ENCODE results near the gene FOSL1.
"Not testable (repeated sequence)": the region's sequence is repeated elsewhere in the genome, so short reads cannot be mapped to it uniquely, and the experiment has no call there.

The FOSL1 gene

GRCh38 chr11:65892661-65893317 is 7.4 kb downstream of the FOSL1 start:
- ATAC-seq (no peak), DNase-seq (ENCODE audit: low spot score in 2 of 2) (no peak)
- peak overlapping the region; percentile 78 for H3K4me3 Mint-ChIP-seq
- no peaks in the 10 kb centered on the region for H3K9me3 Mint-ChIP-seq
- H3K36me3 Mint-ChIP-seq = peaks cover 97% of the 10 kb centered on the region
- H3K27ac Mint-ChIP-seq = peak overlapping the region; percentile 82
- H3K4me1 Mint-ChIP-seq = peaks cover 80% of the 10 kb centered on the region

GRCh38 chr11:65892137-65892540 is 8.0 kb downstream of the FOSL1 start:
- Mint-ChIP-seq H3K27ac (peak overlapping the region; percentile 82), H3K4me1 (peaks cover 81% of the 10 kb centered on the region), H3K4me3 (peak overlapping the region; percentile 78), H3K36me3 (peaks cover 97% of the 10 kb centered on the region)
- not testable (repeated sequence) for H3K9me3 Mint-ChIP-seq; DNase-seq (ENCODE audit: low spot score in 2 of 2); ATAC-seq

- DNase-seq (ENCODE audit: low spot score in 2 of 2) (peak in 1 of 2 donors; percentile 71), ATAC-seq (no peak)
- Mint-ChIP-seq H3K9me3 (no peaks in the 10 kb centered on the region), H3K4me3 (peak overlapping the region; percentile 78), H3K36me3 (peaks cover 97% of the 10 kb centered on the region), H3K4me1 (peaks cover 81% of the 10 kb centered on the region), H3K27ac (peak overlapping the region; percentile 82)
Observed at GRCh38 chr11:65891219-65892136, 8.7 kb downstream of the FOSL1 start.

DNA sequence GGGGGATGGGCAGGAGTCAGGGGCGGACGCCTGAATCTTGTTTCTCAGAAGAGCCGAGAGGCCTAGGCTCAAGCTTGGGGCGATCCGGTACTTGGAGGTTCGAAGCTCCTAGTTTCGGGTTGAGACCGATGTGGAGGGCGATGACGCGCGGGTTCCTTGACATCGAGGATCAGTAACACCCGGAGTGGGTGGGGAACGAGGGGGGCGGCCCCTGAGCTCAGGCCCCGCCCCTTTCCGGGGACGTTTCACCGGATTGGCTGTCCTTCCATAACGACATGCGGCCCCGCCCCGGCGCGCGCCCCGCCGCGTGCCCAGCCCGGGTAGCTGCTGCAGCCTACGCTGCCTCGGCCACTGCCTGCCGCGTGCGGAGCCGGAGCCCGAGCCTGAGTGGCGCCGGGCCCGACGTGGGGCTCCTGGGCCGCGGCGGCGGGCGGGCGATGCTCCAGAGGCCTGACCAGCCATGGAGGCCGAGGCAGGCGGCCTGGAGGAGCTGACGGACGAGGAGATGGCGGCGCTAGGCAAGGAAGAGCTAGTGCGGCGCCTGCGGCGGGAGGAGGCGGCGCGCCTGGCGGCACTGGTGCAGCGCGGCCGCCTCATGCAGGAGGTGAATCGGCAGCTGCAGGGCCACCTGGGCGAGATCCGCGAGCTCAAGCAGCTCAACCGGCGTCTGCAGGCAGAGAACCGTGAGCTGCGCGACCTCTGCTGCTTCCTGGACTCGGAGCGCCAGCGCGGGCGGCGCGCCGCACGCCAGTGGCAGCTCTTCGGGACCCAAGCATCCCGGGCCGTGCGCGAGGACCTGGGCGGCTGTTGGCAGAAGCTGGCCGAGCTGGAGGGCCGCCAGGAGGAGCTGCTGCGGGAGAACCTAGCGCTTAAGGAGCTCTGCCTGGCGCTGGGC is 9.6 kb downstream of the FOSL1 start, which contains the start of gene CCDC85B:
CCDC85B (plus strand) TSS at position 350 of the 895 bp plus-strand sequence; CDS start at position 461, 111 bp downstream.
- H3K27ac Mint-ChIP-seq = peak within 1 kb of the TSS; percentile 82
- peak; percentile 76 for ATAC-seq
- no peaks in the 10 kb centered on the region for H3K9me3 Mint-ChIP-seq
- peaks cover 97% of the 10 kb centered on the region for H3K36me3 Mint-ChIP-seq
- peak; percentile 96 to 99 for DNase-seq (ENCODE audit: low spot score in 2 of 2)
- peak within 1 kb of the TSS; percentile 78 for H3K4me3 Mint-ChIP-seq
- H3K4me1 Mint-ChIP-seq = peaks cover 75% of the 10 kb centered on the region

- Mint-ChIP-seq H3K36me3 (peaks cover 97% of the 10 kb centered on the region), H3K27ac (peak within 1 kb of the TSS; percentile 82), H3K9me3 (no peaks in the 10 kb centered on the region), H3K4me3 (peak within 1 kb of the TSS; percentile 78), H3K4me1 (peaks cover 69% of the 10 kb centered on the region)
- DNase-seq (ENCODE audit: low spot score in 2 of 2) (peak; percentile 91 to 98), ATAC-seq (peak; percentile 79)
Observed at GRCh38 chr11:65888163-65888814, 11.9 kb downstream of the FOSL1 start, which contains the start of gene FIBP. Gene FIBP (minus strand): TSS chr11:65888471. CDS start chr11:65888418, 53 bp downstream.

- H3K4me1 Mint-ChIP-seq = peaks cover 64% of the 10 kb centered on the region
- ATAC-seq = no peak
- H3K36me3 Mint-ChIP-seq = peaks cover 97% of the 10 kb centered on the region
- no peaks in the 10 kb centered on the region for H3K9me3 Mint-ChIP-seq
- no peak for DNase-seq (ENCODE audit: low spot score in 2 of 2)
- H3K4me3 Mint-ChIP-seq = peak overlapping the region; percentile 78
- peak overlapping the region; percentile 82 for H3K27ac Mint-ChIP-seq
Observed at GRCh38 chr11:65887723-65888162, 12.4 kb downstream of the FOSL1 start.

- no peak for ATAC-seq
- Mint-ChIP-seq H3K9me3 (no peaks in the 10 kb centered on the region), H3K27ac (peak overlapping the region; percentile 82), H3K4me1 (peaks cover 57% of the 10 kb centered on the region), H3K4me3 (peak overlapping the region; percentile 78), H3K36me3 (peaks cover 97% of the 10 kb centered on the region)
- DNase-seq (ENCODE audit: low spot score in 2 of 2) = no peak
Observed at GRCh38 chr11:65886826-65887722, 13.1 kb downstream of the FOSL1 start.

DNA sequence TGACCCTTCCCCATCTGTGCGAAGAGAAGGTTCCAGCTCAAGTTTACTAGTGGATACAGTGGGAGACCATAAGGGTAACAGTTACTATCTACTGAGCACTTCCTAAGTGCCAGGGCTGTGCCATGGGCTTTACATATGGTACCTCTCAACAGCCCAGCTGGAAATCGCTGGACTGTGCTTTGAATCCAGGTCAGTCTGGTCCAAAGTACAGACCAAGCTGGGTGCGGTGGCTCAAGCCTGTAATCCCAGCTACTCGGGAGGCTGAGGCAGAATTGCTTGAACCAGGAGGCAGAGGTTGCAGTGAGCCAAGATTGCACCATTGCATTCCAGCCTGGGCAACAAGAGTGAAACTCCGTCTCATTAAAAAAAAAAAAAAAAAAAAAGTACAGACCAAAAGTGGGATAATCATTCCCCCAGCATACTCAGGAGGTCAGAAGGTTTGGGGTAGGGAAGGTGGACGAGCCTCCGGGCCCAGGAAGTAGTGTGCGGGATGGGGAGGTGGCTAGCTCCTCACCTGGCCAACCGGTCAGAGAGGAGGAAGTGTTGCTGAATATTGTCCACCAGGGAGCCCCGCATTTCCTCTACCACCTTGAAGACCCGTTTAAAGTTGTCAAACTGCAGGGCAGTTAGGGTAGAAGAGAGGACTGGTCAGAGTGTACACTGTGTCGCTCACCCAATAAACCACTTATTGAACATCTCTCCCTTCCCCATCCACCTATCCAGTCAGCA is 14.2 kb downstream of the FOSL1 start:
- no peak for DNase-seq (ENCODE audit: low spot score in 2 of 2)
- Mint-ChIP-seq H3K9me3 (no peaks in the 10 kb centered on the region), H3K36me3 (peaks cover 94% of the 10 kb centered on the region), H3K27ac (peak overlapping the region; percentile 74), H3K4me3 (peak overlapping the region; percentile 78), H3K4me1 (peaks cover 65% of the 10 kb centered on the region)
- no peak for ATAC-seq

- DNase-seq (ENCODE audit: low spot score in 2 of 2) = no peak
- Mint-ChIP-seq H3K27ac (peak overlapping the region; percentile 74), H3K9me3 (no peaks in the 10 kb centered on the region), H3K36me3 (peaks cover 98% of the 10 kb centered on the region), H3K4me3 (no peak overlapping the region), H3K4me1 (peaks cover 70% of the 10 kb centered on the region)
- ATAC-seq = no peak
Observed at GRCh38 chr11:65885231-65885630, 15.0 kb downstream of the FOSL1 start.

GRCh38 chr11:65884716-65885092 is 15.5 kb downstream of the FOSL1 start:
- DNase-seq (ENCODE audit: low spot score in 2 of 2) (peak; percentile 81 to 89), ATAC-seq (peak; percentile 56)
- Mint-ChIP-seq H3K4me3 (no peak overlapping the region), H3K4me1 (peaks cover 68% of the 10 kb centered on the region), H3K36me3 (peaks cover 98% of the 10 kb centered on the region), H3K9me3 (no peaks in the 10 kb centered on the region), H3K27ac (peak overlapping the region; percentile 74)

DNA sequence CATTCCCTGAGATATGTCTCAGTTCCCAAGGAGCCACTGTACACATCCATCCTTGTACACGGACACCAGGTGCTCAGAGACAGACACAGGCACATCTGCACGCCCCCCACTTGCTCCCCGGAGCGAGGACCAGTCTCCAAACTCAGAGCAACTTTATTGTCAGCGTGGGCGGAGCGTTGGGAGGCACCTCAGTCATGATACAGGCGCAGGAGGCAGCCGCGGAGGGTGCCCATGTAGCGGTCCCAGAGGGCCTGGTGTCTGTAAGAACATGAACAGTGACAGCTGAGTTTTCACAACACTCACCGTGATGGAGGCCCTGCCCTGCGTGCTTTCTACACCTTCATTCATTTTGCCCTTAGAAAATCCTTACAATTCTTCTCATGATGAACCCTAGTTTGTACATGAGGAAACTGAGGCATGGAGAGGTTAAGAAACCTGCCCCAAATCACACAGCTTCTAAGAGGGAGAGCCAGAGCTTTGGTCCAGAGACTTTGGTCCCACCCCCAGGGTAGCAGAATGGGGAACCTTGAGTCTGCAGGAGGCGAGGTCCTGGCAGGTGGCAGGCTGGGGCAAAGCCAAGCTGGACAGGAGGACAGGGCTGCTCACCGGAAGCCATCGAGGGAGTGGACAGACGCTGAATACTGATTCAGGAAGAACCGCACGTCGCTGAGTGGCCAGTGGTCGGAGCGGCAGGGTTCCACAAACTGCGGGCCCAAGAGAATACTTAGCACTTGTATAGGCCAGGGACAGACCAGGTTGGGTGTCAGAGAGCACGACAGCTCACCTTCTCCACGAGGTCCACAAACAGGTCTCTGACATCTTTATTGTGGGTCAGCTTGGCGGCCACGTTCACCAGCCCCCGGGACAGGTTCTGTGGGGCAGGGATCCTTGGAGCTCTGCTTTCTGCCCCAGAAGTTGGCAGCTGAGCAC is 16.1 kb downstream of the FOSL1 start:
- Mint-ChIP-seq H3K27ac (peak overlapping the region; percentile 74), H3K36me3 (peaks cover 94% of the 10 kb centered on the region), H3K4me3 (no peak overlapping the region), H3K9me3 (no peaks in the 10 kb centered on the region), H3K4me1 (peaks cover 68% of the 10 kb centered on the region)
- ATAC-seq (no peak), DNase-seq (ENCODE audit: low spot score in 2 of 2) (no peak)

DNA sequence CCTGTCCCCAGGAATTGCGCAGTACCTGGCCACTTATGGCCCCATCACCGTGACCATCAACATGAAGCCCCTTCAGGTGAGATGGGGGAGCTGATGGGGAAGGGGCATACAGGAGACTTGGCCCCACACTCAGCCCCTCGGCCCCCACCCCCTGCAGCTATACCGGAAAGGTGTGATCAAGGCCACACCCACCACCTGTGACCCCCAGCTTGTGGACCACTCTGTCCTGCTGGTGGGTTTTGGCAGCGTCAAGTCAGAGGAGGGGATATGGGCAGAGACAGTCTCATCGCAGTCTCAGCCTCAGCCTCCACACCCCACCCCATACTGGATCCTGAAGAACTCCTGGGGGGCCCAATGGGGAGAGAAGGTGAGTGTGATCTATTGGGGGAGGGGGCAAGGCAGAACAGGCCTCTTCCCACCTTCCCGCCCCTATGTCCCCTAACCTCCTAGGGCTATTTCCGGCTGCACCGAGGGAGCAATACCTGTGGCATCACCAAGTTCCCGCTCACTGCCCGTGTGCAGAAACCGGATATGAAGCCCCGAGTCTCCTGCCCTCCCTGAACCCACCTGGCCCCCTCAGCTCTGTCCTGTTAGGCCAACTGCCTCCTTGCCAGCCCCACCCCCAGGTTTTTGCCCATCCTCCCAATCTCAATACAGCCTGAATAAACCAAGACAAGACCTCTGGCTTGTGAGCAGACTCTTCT is 17.0 kb downstream of the FOSL1 start:
- Mint-ChIP-seq H3K27ac (peak overlapping the region; percentile 74), H3K4me1 (peaks cover 68% of the 10 kb centered on the region), H3K4me3 (no peak overlapping the region), H3K9me3 (no peaks in the 10 kb centered on the region), H3K36me3 (peaks cover 86% of the 10 kb centered on the region)
- ATAC-seq = no peak
- no peak for DNase-seq (ENCODE audit: low spot score in 2 of 2)
